Testis (tissue), 2 donors: ENCODE data around the gene H2BK1.

Experiments used
- POLR2A ChIP-seq: fragments of 450-650 bp; IDR thresholded peaks from one replicate; pipeline ENCODE4 v1.6.1; 2017; ENCODE audit warnings: antibody characterized with exemption, mild to moderate bottlenecking, moderate library complexity
- TF ChIP-seq, protein P1 (sequence below), 3 experiments: fragments of 450-650 bp in 2 of 3; fragments of 200-600 bp in 1 of 3; sonication (generic) in 1 of 3; IDR thresholded peaks; one replicate each; pipeline ENCODE4 v1.5.1; 2016 to 2019; ENCODE audit warnings: antibody characterized with exemption in 3 of 3, mild to moderate bottlenecking in 2 of 3, moderate library complexity in 1 of 3

DNA sequence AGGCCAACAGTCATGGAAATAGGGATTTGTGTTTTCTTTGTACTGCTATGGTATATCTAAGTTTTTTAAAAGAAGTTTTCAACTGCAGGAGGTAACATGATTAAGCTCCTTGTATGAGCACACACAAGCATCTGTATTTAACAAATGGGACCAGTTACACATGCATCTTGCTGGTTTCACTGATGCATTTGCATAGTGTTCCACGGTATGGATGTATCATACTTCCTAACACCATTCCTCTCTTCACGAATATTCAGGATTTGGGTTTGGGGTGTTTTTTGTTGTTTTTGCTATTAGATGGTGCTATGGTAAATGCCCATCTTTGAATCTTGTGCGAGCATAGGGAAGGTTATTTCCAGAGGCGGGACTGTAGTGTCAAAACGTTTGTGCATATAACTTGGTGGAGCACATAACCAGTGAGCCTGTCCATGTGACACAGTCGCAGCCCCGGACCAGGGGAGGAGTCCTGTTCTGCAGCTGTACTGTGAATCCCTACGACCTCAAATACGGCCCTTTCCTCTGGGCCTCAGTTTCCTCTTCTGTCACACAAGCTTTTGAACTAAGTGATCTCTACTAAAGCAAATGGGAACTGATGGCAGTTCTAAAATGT, 1.9 kb downstream of the H2BK1 start:
- TF ChIP-seq, protein P1, sequence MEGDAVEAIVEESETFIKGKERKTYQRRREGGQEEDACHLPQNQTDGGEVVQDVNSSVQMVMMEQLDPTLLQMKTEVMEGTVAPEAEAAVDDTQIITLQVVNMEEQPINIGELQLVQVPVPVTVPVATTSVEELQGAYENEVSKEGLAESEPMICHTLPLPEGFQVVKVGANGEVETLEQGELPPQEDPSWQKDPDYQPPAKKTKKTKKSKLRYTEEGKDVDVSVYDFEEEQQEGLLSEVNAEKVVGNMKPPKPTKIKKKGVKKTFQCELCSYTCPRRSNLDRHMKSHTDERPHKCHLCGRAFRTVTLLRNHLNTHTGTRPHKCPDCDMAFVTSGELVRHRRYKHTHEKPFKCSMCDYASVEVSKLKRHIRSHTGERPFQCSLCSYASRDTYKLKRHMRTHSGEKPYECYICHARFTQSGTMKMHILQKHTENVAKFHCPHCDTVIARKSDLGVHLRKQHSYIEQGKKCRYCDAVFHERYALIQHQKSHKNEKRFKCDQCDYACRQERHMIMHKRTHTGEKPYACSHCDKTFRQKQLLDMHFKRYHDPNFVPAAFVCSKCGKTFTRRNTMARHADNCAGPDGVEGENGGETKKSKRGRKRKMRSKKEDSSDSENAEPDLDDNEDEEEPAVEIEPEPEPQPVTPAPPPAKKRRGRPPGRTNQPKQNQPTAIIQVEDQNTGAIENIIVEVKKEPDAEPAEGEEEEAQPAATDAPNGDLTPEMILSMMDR (IDR thresholded peaks at IDR 0.05), result no peak
- no peak for TF ChIP-seq POLR2A
